Activated CD4-positive, alpha-beta T cell treated with anti-CD3 and anti-CD28 coated beads, Interleukin-10, Interleukin-2, amounts not matched to agents 100 ng/mL and 50 ng/mL, durations not matched to agents 16 hours and 8 hours (primary cell): ENCODE data around the gene SDC1.

ENCODE experiments used
- DNase-seq: peaks from one replicate; pipeline ENCODE4 v3.0.0-alpha.2; 2020

The SDC1 gene

DNA sequence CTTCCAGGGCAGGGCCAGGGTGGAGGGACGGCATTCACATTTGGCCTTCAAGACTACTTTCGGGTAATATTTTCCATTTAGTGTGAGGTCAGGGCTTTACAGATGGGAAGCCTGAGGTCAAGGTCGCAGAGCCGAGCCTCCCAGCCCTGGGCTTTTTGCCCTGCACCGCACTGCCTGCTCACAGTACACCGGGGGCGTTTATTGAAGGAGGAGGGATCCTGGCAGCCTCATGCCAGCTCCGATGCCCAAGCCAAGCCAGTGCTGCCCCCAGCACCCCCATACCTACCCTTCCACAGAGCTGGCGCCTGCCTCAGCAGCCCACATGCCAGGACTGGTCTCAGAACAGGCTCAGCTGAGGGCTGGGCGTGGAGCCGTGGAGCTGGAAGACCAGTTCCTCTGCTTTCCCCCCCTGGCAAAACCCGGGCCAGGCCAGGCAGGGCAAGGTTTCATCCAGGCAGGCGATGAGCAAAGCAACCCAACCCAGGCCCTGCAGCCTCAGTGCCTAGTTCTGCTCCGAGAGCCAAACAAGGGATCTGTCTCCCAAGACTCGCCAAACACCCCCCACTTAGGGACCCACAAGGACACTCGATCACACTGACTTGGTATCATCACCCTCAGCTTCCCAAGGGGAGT, 11.9 kb downstream of the SDC1 start:
- no peak for DNase-seq

- no peak for DNase-seq
These were observed 12.5 kb downstream of the SDC1 start for GRCh38 chr2:20212459-20212870.

DNA sequence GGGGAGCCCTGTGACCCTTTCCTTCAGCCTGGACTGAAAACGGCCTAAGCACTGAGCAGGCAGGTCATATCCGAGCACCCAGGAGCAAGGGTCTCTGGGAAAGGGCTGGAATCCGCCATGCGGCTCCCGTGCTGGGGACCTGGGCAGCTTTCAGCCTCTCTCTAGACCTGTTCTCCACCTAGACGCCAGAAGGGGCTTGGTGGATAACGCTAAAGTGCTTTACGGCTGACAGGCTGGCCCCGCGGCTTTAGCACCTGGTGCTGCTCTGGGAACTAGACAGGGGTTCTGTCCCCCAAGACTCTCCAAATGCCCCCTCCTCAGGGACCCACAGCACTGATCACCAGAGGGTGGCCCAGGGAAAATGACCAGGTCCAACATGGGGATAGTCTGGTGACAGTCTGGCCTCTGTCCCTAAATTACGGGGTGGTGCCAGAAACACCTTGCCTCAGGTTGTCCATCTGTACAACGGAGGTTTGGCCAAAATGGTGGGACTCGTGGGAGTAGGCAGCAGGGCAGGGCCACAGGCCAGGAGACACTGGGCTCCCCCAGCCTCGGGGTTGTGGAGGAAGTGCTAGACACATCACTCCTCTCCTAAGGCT, 13.0 kb downstream of the SDC1 start:
- no peak for DNase-seq

- no peak for DNase-seq
These were observed 13.5 kb downstream of the SDC1 start for GRCh38 chr2:20211420-20211819.

DNA sequence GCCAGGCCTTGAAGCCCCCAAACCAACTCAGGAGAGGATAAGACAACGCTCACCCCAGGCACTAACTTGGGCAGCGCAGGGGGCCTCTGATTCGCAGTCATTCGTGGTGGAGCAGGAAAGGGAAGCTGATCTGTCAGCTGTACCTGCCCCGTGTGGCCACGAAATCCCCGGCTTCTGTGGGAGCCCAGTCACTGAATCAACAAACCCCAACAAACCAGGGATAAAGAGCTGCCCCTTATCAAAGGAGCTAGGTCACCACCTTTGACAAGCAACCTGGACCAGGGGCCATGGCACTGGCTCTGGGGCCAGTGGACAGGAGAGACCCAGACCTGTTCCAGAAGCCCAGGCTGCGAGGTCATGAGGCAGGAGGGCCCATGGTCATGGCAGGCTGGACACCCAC, 14.5 kb downstream of the SDC1 start:
- no peak for DNase-seq

GRCh38 chr2:20209373-20210109, 15.4 kb downstream of the SDC1 start:
- no peak for DNase-seq

DNA sequence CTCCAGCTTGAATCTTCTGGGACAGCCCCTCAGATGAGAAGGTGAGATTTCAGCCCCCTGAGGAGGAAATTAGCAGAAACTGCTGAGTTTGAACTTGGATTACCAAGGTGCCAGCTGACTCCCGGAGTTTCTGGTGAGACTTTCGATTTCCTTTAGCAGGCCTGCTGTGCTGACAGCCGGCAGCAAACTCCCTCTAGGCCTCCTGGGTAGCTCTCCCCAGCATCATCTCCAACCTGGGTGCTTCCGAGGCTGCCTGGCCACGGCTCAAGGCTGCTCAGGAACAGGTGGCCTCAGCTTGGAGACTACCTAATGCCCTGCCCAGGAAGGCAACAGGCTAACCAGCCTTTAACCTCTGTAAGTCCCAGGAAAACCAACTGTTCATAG, 16.5 kb downstream of the SDC1 start:
- DNase-seq: no peak

- no peak for DNase-seq
These were observed 17.9 kb downstream of the SDC1 start for GRCh38 chr2:20207051-20207450.

GRCh38 chr2:20205915-20206524, 18.9 kb downstream of the SDC1 start:
- DNase-seq: no peak

GRCh38 chr2:20205069-20205468, 19.9 kb downstream of the SDC1 start:
- no peak for DNase-seq

DNA sequence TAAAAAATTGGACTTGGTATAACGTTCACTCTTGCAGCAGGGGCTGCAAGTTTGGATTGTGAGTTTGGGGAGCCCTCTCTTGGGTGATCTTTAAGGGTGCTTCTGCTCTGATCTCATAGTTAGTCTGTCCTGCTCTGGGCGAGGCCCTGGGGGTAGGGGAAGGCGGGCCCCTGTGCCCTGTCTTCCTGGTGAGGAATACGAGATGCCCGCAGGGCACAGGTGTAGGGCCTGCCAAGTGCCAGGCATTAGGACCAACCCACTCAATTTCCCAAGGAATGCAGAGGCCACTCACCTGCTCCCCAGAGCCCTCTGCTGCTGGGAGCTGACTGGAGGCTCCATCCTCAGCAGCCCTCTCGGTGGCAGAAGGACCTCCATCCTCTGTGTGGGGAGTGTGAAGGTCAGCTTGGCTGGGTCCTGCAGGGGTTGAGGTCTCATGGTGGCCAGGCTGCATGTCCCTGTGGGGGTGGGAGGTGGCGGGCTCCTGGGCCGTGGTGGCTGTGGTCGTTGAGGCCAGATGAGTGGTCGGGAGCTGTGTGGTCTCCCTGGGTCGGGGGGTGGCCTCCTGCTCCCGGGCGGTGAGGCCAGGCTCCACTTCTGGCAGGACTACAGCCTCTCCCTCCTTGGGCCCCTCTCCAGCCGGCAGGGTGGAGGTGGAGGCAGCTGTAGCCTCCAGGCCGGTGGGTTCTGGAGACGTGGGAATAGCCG, 21.3 kb downstream of the SDC1 start:
- no peak for DNase-seq

DNA sequence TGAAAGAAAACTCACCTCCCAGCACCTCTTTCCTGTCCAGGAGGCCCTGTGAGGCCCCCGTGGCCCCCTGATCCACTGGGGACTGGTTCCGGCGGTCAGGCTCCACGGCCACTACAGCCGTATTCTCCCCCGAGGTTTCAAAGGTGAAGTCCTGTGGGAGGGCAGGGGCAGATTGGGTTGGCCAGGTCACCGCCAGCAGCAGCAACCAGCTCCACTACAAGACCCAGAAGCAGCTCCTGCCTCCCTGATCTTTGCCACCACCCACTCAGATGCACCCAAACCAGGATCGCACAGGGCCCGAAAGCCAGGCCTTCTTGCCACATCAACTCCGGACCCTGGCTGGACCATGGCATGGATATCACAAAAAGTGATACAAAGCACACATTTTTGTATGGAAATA, 21.9 kb downstream of the SDC1 start:
- DNase-seq: no peak

- DNase-seq: no peak
These were observed 23.3 kb downstream of the SDC1 start for GRCh38 chr2:20201671-20202070.

DNA sequence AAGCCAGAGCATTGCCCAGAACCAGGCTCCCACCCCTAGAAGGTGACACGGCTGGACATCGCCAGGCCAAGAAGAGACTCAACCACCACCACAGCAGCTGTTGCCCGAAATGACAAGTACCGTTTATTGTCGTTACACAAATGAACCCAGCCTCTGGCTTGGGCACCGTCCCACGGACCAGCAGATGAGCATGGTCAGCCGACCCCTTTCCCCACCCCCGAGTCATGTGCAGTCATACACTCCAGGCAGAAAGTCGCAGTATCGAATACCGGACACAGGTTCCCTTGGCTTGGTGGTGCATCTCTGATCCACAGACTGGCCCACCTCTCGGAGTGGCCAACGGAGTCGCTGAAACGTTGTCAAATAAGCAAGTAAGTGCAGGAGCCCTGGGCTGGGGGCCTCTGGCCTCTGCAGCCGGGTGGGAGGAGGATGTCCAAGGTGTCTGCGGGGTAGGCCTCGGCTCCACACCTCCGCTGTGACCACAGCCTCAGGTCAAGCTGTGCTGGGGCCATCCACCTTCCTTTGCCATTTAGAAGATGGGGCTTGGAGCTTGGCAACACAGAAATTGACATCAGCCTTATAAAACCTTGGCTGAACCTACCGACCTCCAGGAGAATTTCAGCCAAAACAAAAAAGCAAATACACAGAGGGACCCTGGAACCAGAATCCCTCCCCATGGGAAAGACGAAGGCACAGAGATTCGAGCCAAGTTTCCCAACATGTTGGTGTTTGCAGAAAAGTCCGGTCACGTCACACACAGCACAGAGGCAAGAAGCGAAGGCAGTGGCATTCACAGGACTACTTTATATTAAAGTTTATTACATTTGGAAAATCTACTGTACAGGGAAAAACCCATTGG, 24.0 kb downstream of the SDC1 start:
- no peak for DNase-seq

DNA sequence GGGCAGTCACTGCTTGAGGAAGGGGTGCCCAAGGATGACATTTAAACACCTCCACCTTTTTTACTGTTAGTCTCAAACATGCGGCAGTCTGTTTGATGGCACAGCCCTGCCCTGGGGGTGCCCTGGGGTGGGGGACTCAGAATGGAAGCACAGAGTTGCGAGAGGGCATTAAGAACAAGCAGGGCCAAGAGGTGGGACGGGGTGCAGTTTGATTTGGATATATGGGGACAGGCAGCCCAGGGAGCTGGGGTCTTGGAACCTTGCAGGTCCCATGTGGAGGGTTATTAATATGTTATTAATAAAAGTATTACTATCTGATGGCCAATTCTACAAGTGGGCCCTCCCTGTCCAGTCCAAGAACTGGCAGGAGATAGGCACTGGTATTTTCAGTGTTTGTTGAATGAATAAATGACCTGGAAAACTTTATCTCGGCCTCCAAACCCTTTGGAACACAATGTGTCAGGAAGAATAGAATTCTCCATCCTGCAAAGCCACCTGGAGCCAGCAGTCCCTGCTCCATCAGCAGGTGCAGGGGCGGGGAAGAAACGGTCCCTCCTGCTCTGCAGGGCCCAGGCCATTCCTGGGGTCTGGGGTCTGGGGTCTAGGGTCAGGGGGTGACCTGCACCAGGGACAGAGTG, 25.2 kb downstream of the SDC1 start:
- no peak for DNase-seq

GRCh38 chr2:20198796-20199632, 25.9 kb downstream of the SDC1 start:
- DNase-seq: no peak

GRCh38 chr2:20198001-20198400, 26.9 kb downstream of the SDC1 start:
- DNase-seq: no peak

- no peak for DNase-seq
These were observed 27.7 kb downstream of the SDC1 start for GRCh38 chr2:20197192-20197591.

DNA sequence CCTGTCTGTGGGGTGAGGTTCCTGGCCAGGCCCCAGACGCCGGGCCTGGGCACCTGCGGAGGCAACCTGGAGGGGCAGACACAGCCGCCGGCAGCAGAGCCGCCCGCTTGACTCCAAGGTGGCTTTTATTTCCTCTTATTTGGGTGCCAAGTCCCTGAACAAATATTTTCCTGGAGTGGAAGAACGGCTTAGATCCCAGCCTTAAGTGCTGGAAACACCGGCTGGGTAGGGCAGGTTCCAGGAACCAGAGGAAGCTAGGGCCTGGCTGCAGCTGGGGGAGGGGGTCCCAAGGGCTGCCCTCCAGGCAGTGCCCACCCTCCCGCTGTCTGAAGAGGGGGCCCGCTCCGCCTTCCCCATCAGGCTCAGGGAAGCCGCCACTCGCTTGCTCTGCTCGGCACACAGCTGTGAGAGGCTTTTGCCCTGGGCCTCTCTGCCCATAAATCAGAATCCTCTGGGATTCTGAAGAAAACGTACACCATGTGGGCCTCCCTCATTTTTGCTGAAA, 28.2 kb downstream of the SDC1 start:
- no peak for DNase-seq

- DNase-seq: no peak
These were observed 28.8 kb downstream of the SDC1 start for GRCh38 chr2:20196053-20196656.
